ENCODE data around the gene PIPOX. TPM values are rescaled to one million over a fixed set of nuclear protein-coding genes. Genes with fewer than 3 reads are reported as not detected.

PIPOX gene
- total and polyA plus RNA-seq, 2 donors (not counting 1 experiment from before 2014, with no cell fraction given), result 0.20 to 0.83 TPM

DNA sequence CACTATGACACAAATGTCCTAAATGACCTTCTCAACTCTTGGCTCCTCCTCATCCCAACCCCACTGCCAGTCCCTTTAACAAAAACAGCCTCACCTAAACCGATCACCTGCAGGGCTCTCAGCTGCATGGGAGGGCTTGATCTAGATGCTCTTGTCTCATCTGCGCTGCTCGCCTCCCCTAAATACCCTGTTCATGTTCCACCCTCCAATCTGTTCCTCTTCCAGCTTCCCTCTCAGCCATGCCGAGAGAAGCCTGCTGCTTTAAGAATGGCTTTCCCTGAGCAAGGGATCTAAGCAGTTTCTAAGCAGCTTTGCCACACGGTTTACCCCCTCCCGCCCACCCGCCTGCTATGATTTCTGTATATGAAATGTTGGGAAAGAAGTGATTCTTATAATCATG is 23.7 kb downstream of the PIPOX start:
- no peaks in the 10 kb centered on the region for H4K20me1 ChIP-seq (ENCODE audit: control insufficient read depth, extremely low read depth, insufficient read depth, low read length)
- peaks cover 5% of the 10 kb centered on the region for H3K27me3 ChIP-seq (ENCODE audit: control insufficient read depth, insufficient read depth, low read length)
- no peak overlapping the region for H3K4me2 ChIP-seq (ENCODE audit: extremely low read depth, insufficient read depth, low read length)
- H3K4me3 ChIP-seq (replicated peaks in 1 of 4; ENCODE audit: control extremely low read depth in 1 of 4, insufficient read depth in 1 of 4, low read depth in 3 of 4, low read length in 4 of 4), result no peak overlapping the region
- DNase-seq (ENCODE audit: low read depth in 2 of 2), result no peak
- H3K9me3 ChIP-seq (ENCODE audit: control insufficient read depth, insufficient read depth, low read depth, low read length), result no peaks in the 10 kb centered on the region
- no peaks in the 10 kb centered on the region for H3K4me1 ChIP-seq (ENCODE audit: control insufficient read depth, extremely low read depth, insufficient read depth, low read length)
- no peak overlapping the region for H3K9ac ChIP-seq (ENCODE audit: insufficient read depth, low read length)
- no peaks in the 10 kb centered on the region for H3K79me2 ChIP-seq (ENCODE audit: control insufficient read depth, insufficient read depth, low read length)
- no peak overlapping the region for H3K27ac ChIP-seq (ENCODE audit: insufficient read depth, low read length)
- no peak overlapping the region for H2AFZ ChIP-seq (ENCODE audit: low read length)
- TF ChIP-seq, protein P1, sequence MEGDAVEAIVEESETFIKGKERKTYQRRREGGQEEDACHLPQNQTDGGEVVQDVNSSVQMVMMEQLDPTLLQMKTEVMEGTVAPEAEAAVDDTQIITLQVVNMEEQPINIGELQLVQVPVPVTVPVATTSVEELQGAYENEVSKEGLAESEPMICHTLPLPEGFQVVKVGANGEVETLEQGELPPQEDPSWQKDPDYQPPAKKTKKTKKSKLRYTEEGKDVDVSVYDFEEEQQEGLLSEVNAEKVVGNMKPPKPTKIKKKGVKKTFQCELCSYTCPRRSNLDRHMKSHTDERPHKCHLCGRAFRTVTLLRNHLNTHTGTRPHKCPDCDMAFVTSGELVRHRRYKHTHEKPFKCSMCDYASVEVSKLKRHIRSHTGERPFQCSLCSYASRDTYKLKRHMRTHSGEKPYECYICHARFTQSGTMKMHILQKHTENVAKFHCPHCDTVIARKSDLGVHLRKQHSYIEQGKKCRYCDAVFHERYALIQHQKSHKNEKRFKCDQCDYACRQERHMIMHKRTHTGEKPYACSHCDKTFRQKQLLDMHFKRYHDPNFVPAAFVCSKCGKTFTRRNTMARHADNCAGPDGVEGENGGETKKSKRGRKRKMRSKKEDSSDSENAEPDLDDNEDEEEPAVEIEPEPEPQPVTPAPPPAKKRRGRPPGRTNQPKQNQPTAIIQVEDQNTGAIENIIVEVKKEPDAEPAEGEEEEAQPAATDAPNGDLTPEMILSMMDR (conservative IDR thresholded peaks at IDR 0.05 in 1 of 2, IDR thresholded peaks at IDR 0.05 in 1 of 2; ENCODE audit: low read depth in 1 of 2, low read length in 2 of 2), result no peak
- no peak for TF ChIP-seq EZH2 (IDR thresholded peaks at IDR 0.05; ENCODE audit: low read length, missing control alignments)
- no peaks in the 10 kb centered on the region for H3K36me3 ChIP-seq (ENCODE audit: control insufficient read depth, insufficient read depth, low read length)

DNA sequence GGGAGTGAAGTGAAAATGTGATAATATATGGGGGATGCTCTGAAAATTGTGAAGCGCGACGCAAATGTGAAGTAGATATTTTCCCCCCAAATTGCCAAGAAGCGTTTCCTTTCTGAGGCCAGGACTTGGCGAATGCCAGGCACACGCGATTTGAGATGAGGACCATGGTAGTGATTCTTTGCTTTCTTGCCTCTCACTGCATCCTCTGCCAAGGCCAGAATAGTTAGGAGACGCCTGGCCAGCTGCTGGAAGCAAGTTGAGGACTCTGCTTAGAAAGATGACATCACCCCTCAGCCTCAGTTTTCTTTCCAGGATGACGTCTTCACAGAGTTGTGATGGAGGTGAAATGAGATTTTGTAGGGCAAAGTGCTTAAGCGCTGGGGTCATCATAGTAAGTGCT is 25.9 kb downstream of the PIPOX start:
- no peak for DNase-seq (ENCODE audit: low read depth in 2 of 2)

DNA sequence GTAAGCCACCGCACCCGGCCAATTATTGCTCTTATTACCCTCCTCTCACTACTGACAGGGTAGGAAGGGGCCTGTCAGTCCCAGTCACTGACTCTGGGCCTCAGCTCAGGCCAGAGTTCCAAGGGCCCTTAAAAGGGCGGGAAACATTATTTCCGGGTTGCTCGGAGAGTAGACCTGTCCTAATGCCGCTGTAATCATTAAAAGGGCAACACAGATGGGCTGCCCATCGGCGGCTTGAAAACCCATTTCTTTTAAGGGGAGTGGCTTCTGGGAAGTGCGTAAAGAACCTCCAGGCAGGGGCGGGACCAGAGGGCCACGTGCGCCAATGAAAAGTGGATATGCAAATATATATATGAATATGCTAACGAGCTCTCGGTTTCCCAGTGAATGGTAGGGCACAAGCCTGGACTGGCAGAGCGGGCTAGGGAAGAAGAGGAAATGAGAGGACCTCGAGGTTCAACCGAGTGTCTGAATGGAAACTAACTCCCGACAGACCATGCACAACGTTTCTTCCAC is 26.6 kb downstream of the PIPOX start:
- Histone ChIP-seq H3K79me2 (ENCODE audit: control insufficient read depth, insufficient read depth, low read length) (no peaks in the 10 kb centered on the region), H3K9ac (ENCODE audit: insufficient read depth, low read length) (no peak overlapping the region), H3K4me3 (replicated peaks in 1 of 4; ENCODE audit: control extremely low read depth in 1 of 4, insufficient read depth in 1 of 4, low read depth in 3 of 4, low read length in 4 of 4) (no peak overlapping the region), H2AFZ (ENCODE audit: low read length) (no peak overlapping the region), H3K4me1 (ENCODE audit: control insufficient read depth, extremely low read depth, insufficient read depth, low read length) (no peaks in the 10 kb centered on the region), H3K36me3 (ENCODE audit: control insufficient read depth, insufficient read depth, low read length) (no peaks in the 10 kb centered on the region), H3K27me3 (ENCODE audit: control insufficient read depth, insufficient read depth, low read length) (peaks cover 5% of the 10 kb centered on the region), H3K4me2 (ENCODE audit: extremely low read depth, insufficient read depth, low read length) (no peak overlapping the region), H4K20me1 (ENCODE audit: control insufficient read depth, extremely low read depth, insufficient read depth, low read length) (no peaks in the 10 kb centered on the region), H3K9me3 (ENCODE audit: control insufficient read depth, insufficient read depth, low read depth, low read length) (no peaks in the 10 kb centered on the region), H3K27ac (ENCODE audit: insufficient read depth, low read length) (no peak overlapping the region)
- DNase-seq (ENCODE audit: low read depth in 2 of 2), result no peak
- TF ChIP-seq, protein P1 (conservative IDR thresholded peaks at IDR 0.05 in 1 of 2, IDR thresholded peaks at IDR 0.05 in 1 of 2; ENCODE audit: low read depth in 1 of 2, low read length in 2 of 2), result no peak
- TF ChIP-seq EZH2 (IDR thresholded peaks at IDR 0.05; ENCODE audit: low read length, missing control alignments), result no peak

More for the DNA sequence above, 25.9 kb downstream of the PIPOX start:
- Histone ChIP-seq H3K27ac (ENCODE audit: insufficient read depth, low read length) (no peak overlapping the region), H2AFZ (ENCODE audit: low read length) (no peak overlapping the region), H3K4me3 (replicated peaks in 1 of 4; ENCODE audit: control extremely low read depth in 1 of 4, insufficient read depth in 1 of 4, low read depth in 3 of 4, low read length in 4 of 4) (no peak overlapping the region), H3K36me3 (ENCODE audit: control insufficient read depth, insufficient read depth, low read length) (no peaks in the 10 kb centered on the region), H3K9ac (ENCODE audit: insufficient read depth, low read length) (no peak overlapping the region), H3K4me2 (ENCODE audit: extremely low read depth, insufficient read depth, low read length) (no peak overlapping the region), H3K79me2 (ENCODE audit: control insufficient read depth, insufficient read depth, low read length) (no peaks in the 10 kb centered on the region), H3K4me1 (ENCODE audit: control insufficient read depth, extremely low read depth, insufficient read depth, low read length) (no peaks in the 10 kb centered on the region), H3K9me3 (ENCODE audit: control insufficient read depth, insufficient read depth, low read depth, low read length) (no peaks in the 10 kb centered on the region), H3K27me3 (ENCODE audit: control insufficient read depth, insufficient read depth, low read length) (peaks cover 5% of the 10 kb centered on the region), H4K20me1 (ENCODE audit: control insufficient read depth, extremely low read depth, insufficient read depth, low read length) (no peaks in the 10 kb centered on the region)
- TF ChIP-seq, protein P1 (conservative IDR thresholded peaks at IDR 0.05 in 1 of 2, IDR thresholded peaks at IDR 0.05 in 1 of 2; ENCODE audit: low read depth in 1 of 2, low read length in 2 of 2), result no peak
- no peak for TF ChIP-seq EZH2 (IDR thresholded peaks at IDR 0.05; ENCODE audit: low read length, missing control alignments)

Data from fibroblast of lung (primary cell).